ENCODE measurements around the gene C11orf65. TPM values are rescaled to one million over a fixed set of nuclear protein-coding genes. Genes with fewer than 3 reads are reported as not detected.

The C11orf65 gene, protein sequence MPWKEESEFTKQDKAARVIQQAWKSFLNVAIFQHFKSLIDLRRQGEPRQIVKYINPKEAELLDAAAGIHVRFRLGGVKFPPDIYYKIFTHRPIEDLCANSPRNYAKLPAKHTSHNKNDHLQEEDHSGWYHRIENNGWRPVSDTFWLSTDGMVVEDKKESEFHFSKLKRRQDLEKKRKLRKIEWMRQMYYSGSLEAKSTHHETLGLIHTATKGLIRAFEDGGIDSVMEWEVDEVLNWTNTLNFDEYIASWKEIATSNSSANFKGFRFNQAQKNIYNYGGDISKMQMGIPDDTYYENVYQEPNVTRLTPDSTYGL
- 1 to 10 TPM in 1 of 2 experiments, under 1 TPM in 1; 0.58 to 1.2 TPM for total RNA-seq

DNA sequence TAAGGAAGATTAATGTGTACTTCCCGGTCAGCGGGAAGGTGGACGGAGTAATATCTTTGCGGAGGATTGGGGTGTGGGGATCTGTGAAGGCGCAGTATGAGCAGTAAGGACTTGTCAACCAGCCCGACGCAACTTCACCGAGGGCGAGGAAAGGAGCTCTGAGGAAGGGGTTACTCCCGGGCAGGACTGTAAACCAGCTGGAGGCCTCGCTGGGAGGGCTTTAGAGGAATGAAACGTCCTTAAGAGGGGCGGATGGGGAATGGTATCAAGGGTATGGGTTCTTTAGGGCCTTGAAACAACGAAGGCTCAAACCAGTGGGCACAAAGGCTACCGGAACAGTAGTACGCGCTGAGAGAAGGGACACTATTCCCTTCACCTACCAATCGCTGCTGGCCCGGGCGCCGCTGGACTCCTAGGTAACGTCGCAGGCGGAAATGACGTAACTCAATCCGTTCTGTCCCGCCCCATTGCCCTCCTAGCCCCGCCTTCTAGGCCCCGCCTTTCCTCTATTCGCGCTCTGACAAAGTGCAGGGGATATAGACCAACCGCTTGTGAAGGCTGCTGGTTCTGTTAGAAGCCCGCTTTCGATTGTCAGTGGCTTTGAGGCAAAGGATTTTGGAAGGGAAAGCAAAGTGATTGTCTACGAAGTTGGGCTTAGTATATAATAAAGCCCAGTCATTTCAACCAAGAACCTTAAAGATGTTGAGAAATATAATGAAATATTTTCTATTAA, at the start of gene C11orf65:
Gene C11orf65, minus strand, starts transcription at position 439 of the 733 bp plus-strand sequence. CDS start 5,970 bp downstream, outside the sequence.
- ChIA-PET CTCF (interaction anchor here (1.6 kb wide), 1 partner anchor 245 kb away, joined by 4 read pairs; the partner anchor contains the start of gene NPAT), POLR2A (interaction anchor here (1.0 to 2.8 kb wide), 12 partner anchors 13 to 458 kb away, joined by 3 to 24 read pairs (median 6); partner anchors contain the start of genes ATM, CUL5, DDX10 and EXPH5)
- H3K4me1 Mint-ChIP-seq: peaks cover 21% of the 10 kb centered on the region
- H3K27ac Mint-ChIP-seq: peak within 1 kb of the TSS; percentile 100
- peak within 1 kb of the TSS; percentile 99 for H3K4me3 Mint-ChIP-seq
- no peaks in the 10 kb centered on the region for H3K36me3 Mint-ChIP-seq (ENCODE audit: low read depth)
- DNase-seq: peak; percentile 96
- no peaks in the 10 kb centered on the region for H3K27me3 Mint-ChIP-seq
- no peaks in the 10 kb centered on the region for H3K9me3 Mint-ChIP-seq

DNA sequence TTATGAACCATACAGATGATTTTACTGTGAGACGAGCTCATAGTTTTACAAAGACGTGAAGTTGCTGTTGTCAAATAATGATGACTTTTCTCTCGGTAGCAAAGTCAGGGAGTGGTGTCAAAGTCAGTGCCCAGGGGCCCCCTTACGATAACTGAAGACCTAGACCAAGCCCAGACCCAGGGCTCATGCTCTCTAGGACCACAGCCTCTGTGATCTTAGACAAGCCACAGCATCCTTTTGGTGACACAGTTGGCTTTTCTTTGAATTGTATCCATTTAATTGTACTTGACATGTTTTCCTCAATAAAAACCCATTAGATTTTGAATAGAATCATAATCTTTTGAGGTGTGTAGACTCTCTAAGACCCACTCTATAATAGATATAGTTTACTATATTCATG, 48.8 kb upstream of the C11orf65 start:
- no peak for DNase-seq
- Mint-ChIP-seq H3K9me3 (no peaks in the 10 kb centered on the region), H3K27ac (no peak overlapping the region), H3K4me3 (no peak overlapping the region), H3K36me3 (ENCODE audit: low read depth) (no peaks in the 10 kb centered on the region), H3K27me3 (peaks cover 4% of the 10 kb centered on the region), H3K4me1 (no peaks in the 10 kb centered on the region)
- CTCF ChIA-PET: no interaction called here
- POLR2A ChIA-PET: no interaction called here

DNA sequence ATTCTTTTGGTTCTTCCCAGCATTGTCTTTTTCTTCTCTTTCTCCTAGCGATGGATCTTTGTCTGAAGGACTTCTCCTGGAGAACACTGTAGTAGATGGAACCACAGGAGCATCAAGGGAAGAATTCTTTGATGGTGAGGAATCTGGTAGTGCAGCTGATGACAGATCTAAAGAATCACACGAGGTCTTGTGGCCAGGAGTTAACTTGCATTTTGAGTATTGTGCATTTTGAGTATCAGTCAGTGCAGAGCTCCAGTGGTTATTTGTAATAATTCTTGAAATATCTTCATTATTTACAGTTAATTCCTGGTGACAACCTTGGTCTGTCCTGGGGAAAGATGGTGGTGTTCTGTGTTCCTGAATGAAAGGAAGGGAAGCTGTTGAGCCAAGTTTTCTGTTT, 45.4 kb upstream of the C11orf65 start:
- H3K27me3 Mint-ChIP-seq: peaks cover 11% of the 10 kb centered on the region
- DNase-seq: no peak
- ChIA-PET CTCF (no interaction called here), POLR2A (no interaction called here)
- no peak overlapping the region for H3K4me3 Mint-ChIP-seq
- H3K36me3 Mint-ChIP-seq (ENCODE audit: low read depth): no peaks in the 10 kb centered on the region
- H3K27ac Mint-ChIP-seq: no peak overlapping the region
- no peaks in the 10 kb centered on the region for H3K4me1 Mint-ChIP-seq
- no peaks in the 10 kb centered on the region for H3K9me3 Mint-ChIP-seq

DNA sequence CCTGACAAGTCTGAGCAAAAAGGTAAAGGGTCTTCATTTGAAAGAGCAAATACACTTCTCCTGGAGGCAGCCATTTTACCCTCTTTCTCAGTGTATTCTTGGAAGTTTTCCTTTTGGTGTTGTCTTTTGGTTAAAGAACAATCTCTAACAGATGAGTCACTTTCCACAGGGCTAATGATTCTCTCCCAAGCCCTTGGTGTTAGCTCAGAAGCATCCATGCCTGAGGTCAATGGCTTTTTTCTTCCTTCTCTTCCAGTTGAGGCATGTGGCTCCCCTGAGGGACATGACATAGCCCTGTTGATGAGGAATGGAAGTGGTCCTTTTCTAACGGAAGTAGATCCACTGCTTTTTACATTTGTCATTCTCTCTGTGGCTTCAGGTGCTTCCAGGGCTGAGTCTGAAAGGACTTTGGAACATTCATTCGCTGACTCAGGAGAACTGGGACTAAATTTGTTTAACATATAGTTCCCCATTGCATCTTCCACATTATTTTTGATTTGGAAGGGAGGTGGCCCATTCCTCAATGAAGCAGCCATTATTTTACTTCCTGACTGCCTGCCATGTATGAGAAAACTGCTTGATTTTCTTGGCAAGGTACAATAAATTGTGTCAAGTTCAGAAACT, 44.6 kb upstream of the C11orf65 start:
- ChIA-PET CTCF (no interaction called here), POLR2A (no interaction called here)
- DNase-seq: no peak
- H3K4me3 Mint-ChIP-seq: no peak overlapping the region
- H3K27ac Mint-ChIP-seq: no peak overlapping the region
- H3K4me1 Mint-ChIP-seq: no peaks in the 10 kb centered on the region
- no peaks in the 10 kb centered on the region for H3K9me3 Mint-ChIP-seq
- no peaks in the 10 kb centered on the region for H3K36me3 Mint-ChIP-seq (ENCODE audit: low read depth)
- peaks cover 11% of the 10 kb centered on the region for H3K27me3 Mint-ChIP-seq

DNA sequence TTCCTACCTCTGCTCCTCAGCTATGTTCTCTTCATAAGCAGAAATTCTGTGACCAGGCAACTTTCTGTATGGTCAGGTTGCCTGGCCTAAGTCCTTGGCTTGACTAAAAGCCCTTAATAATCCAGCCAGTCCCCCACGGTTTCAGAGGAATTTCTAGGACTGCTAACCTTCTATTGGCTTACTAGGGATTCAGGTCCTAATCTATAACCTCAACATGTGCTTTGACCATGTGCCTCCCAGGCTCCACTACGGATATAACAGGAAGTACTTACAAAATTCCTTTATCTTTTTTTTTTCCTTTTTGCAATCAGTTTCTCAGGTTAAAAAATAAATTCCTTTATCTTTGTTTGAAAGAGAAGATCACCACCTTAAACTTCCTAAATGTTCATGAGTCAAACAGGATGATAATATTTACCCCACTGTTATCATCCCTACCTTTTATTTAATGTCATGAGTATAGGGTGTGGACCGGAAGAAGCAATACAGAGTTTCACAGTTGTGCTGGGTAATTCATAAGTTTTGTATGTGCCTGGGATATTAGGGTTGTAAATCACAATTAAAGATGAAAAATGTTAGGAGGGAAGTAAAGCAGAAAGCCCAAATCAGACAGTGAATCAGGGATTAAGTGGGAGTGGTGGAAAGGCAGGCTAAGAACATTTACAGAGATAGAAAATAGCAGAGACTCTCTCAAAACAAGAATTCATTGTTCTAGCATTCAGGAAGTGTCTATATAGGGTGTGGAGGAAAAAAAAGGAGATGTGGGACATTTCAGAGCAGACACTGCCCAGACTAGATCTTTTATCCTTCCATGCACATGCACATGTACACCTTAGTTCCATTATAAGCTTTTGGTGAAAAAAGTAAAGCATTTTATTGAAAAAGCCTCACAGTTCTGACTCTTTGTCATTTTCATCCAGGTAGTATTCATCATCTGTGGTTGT, 41.6 kb upstream of the C11orf65 start:
- Mint-ChIP-seq H3K27ac (no peak overlapping the region), H3K4me3 (no peak overlapping the region), H3K36me3 (ENCODE audit: low read depth) (no peaks in the 10 kb centered on the region), H3K27me3 (peaks cover 10% of the 10 kb centered on the region), H3K4me1 (no peaks in the 10 kb centered on the region), H3K9me3 (no peaks in the 10 kb centered on the region)
- DNase-seq: no peak
- CTCF ChIA-PET: no interaction called here
- POLR2A ChIA-PET: no interaction called here

DNA sequence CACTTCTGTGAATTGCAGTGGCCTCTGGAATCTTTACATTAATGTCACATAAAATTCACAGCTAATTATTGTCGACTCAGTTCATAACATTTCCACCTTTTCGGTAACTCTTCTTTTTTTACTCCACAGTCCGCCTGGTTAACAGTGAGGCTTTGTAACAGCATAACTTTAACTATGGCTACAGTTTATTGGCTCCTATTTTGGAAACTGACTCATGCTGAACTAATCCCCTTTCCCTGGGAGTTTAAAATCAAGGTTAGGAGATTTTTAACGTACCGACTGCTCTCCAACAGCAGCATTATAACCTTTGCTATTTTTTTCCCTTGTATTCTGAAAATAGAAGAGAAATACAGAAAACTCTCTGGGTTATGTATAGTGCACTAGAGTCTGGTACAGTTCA, 34.1 kb upstream of the C11orf65 start:
- peaks cover 21% of the 10 kb centered on the region for H3K4me1 Mint-ChIP-seq
- no peaks in the 10 kb centered on the region for H3K9me3 Mint-ChIP-seq
- H3K27ac Mint-ChIP-seq: no peak overlapping the region
- peaks cover 10% of the 10 kb centered on the region for H3K36me3 Mint-ChIP-seq (ENCODE audit: low read depth)
- CTCF ChIA-PET: no interaction called here
- POLR2A ChIA-PET: no interaction called here
- DNase-seq: no peak
- no peaks in the 10 kb centered on the region for H3K27me3 Mint-ChIP-seq
- no peak overlapping the region for H3K4me3 Mint-ChIP-seq

DNA sequence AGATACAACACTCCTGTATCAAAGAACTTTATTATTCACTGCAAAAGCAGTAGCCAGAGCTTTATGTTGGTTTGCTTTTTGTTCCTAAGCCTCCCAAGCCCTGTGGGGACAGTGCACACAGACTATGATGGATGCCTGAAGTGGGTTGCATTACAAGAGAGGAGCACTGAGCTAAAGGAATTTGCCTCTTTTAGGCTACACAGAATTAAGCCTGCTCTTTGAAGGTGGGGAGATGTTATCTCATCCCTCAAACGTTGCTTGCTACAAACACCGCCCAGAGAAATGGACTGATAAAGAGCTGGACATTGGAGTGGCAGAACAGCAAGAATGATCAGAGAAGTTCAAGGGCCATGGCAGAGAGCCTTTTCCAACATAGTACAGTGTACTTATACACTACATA, 33.4 kb upstream of the C11orf65 start:
- no peaks in the 10 kb centered on the region for H3K27me3 Mint-ChIP-seq
- POLR2A ChIA-PET: no interaction called here
- no peak for DNase-seq
- H3K27ac Mint-ChIP-seq: no peak overlapping the region
- peaks cover 24% of the 10 kb centered on the region for H3K4me1 Mint-ChIP-seq
- CTCF ChIA-PET: interaction anchor here (1.1 kb wide), 1 partner anchor 279 kb away, joined by 4 read pairs; the partner anchor contains the start of gene NPAT
- peaks cover 10% of the 10 kb centered on the region for H3K36me3 Mint-ChIP-seq (ENCODE audit: low read depth)
- H3K4me3 Mint-ChIP-seq: no peak overlapping the region
- H3K9me3 Mint-ChIP-seq: no peaks in the 10 kb centered on the region

DNA sequence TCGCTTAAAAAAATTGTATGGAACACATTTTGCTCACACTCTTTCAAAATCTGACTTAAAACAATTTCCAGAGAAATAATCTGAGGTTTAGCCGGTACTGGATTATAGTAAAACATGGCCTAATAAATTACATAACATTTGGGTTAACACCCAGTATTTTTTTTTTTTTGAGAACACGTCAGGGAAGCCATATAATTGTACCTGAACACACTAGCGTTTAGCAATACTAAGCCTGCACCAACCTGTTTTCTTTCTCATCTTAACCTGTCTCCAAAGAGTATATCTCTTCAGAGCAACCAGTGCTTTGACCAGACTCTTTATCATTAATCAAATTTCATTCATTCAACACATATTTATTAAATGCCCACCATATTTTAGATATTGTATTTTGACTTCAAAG, 32.8 kb upstream of the C11orf65 start:
- no peaks in the 10 kb centered on the region for H3K9me3 Mint-ChIP-seq
- no peak for DNase-seq
- H3K27ac Mint-ChIP-seq: no peak overlapping the region
- peaks cover 26% of the 10 kb centered on the region for H3K4me1 Mint-ChIP-seq
- ChIA-PET CTCF (interaction anchor here (1.1 kb wide), 1 partner anchor 278 kb away, joined by 4 read pairs; the partner anchor contains the start of gene NPAT), POLR2A (no interaction called here)
- no peaks in the 10 kb centered on the region for H3K27me3 Mint-ChIP-seq
- H3K36me3 Mint-ChIP-seq (ENCODE audit: low read depth): peaks cover 12% of the 10 kb centered on the region
- H3K4me3 Mint-ChIP-seq: peak overlapping the region; percentile 4

DNA sequence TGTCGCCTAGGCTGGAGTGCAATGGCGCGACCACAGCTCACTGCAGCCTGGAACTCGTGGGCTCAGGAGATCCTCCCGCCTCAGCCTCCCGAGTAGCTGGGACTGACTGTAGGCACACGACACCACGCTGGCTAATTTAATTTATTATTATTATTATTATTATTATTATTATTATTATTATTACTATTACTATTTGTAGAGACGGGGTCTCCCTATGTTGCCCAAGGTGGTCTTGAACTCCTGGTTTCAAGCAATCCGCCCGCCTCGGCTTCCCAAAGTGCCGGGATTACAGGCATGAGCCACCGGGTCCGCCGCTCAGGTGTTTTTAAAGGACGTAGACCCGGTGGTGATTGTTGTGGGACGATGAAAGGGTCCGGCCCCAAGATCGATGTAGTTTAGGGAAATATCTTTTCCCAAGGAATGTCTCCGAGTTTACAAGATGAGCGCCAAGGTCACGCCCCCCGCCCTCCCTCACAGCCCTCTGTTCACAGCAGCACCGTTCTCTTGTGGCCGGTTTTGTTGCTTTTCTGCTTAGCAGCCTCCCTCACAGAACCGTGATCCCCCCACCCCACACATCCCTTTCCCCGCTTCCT, 31.6 kb upstream of the C11orf65 start:
- peak overlapping the region; percentile 83 for H3K4me3 Mint-ChIP-seq

DNA sequence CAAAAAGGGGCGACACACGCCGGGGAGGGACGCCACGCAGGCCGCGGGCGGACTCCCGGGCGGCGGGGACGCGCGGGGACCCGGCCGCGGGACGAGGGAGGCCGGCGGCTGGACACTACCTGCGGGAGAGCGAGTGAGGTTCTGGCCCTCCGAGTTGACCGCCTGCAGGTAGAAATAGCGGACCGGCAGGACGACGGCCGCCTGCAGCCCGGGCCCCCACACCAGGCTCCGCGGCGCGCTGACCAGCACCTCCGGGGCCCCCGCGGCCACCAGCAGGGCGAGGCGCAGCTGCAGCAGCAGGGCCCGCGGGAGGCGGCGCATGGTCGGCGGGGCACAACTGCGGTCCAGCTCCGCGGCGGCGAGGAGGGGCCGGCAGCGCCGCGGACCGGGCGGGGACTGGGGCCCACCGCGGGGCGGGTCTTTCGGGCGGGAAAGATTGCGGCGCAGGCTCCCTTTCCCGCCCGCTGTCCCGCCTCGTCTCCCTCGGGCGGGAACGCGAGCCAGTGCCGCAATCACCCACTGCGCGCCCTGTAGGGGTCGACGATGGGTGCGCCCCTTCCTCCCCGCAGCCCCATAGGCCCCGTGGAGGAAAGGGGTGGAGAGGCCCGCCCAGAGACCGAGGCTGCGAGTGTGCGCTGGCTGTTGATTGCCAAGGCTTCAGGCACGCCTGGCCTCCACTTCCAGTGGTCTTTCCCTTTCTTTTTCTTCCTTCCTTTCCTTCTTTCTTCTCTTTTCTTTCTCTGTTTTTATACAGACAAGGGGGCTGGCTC, 30.9 kb upstream of the C11orf65 start, which contains the start of gene POGLUT3:
Gene POGLUT3, minus strand, starts transcription at position 339 of the 770 bp plus-strand sequence. Its CDS starts 18 bp downstream, at position 321.
- no peaks in the 10 kb centered on the region for H3K9me3 Mint-ChIP-seq
- DNase-seq: peak; percentile 55
- peaks cover 31% of the 10 kb centered on the region for H3K4me1 Mint-ChIP-seq
- peaks cover 17% of the 10 kb centered on the region for H3K36me3 Mint-ChIP-seq (ENCODE audit: low read depth)
- ChIA-PET POLR2A (interaction anchor here (0.8 to 2.8 kb wide), 10 partner anchors 9 to 356 kb away, joined by 3 to 25 read pairs (median 4); partner anchors contain the start of genes ATM, C11orf65, EXPH5 and NPAT), CTCF (interaction anchor here (0.6 kb wide), 1 partner anchor 150 kb away, joined by 3 read pairs; no protein-coding TSS in a partner anchor)
- peak within 1 kb of the TSS; percentile 100 for H3K4me3 Mint-ChIP-seq
- H3K27ac Mint-ChIP-seq: peak within 1 kb of the TSS; percentile 100
- H3K27me3 Mint-ChIP-seq: no peaks in the 10 kb centered on the region

More for the DNA sequence above, 31.6 kb upstream of the C11orf65 start:
- no peak for DNase-seq
- POLR2A ChIA-PET: interaction anchor here (0.5 to 2.8 kb wide), 11 partner anchors 9 to 355 kb away, joined by 3 to 25 read pairs (median 4); partner anchors contain the start of genes ATM, C11orf65, EXPH5 and NPAT
- peaks cover 31% of the 10 kb centered on the region for H3K4me1 Mint-ChIP-seq
- peak overlapping the region; percentile 88 for H3K27ac Mint-ChIP-seq
- CTCF ChIA-PET: interaction anchor here (0.6 kb wide), 1 partner anchor 150 kb away, joined by 3 read pairs; no protein-coding TSS in a partner anchor
- no peaks in the 10 kb centered on the region for H3K9me3 Mint-ChIP-seq
- peaks cover 17% of the 10 kb centered on the region for H3K36me3 Mint-ChIP-seq (ENCODE audit: low read depth)
- H3K27me3 Mint-ChIP-seq: no peaks in the 10 kb centered on the region

DNA sequence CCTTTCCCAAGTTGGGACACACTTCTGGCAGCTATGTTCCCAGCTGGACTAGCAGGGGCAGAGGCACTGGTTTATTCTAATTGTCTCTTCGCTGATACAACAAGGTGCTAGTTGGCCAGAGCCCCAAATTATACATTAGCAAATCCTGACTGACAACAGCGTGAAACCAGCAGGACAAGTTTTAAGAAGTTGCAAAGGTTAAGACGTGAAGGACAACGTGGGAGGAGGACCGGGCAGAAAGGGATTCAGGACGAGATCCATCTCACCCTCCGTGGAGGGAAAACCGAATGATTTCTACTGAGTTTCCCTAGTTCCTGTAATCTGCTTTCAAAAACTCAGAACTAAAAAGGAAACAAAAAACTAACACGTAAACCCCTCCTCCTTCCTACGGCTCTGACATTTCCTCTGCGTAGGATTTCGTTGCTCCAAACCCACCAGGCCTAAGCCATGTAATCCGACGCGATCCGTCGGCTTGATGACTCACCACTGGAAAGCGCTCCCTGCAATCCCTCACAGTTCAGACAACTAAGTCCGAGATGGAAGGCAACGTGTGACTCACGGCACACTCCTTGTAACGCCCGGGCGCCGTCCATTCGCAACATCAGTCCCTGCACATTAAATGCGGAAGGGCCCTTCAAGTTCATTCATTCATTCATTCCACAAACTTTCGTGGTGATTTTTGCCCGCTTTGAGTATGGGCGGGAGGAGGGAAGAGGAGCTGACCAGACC, 30.2 kb upstream of the C11orf65 start:
- POLR2A ChIA-PET: interaction anchor here (0.8 to 4.3 kb wide), 11 partner anchors 8 to 357 kb away, joined by 3 to 25 read pairs (median 5); partner anchors contain the start of genes ATM, C11orf65, EXPH5 and NPAT
- H3K9me3 Mint-ChIP-seq: no peaks in the 10 kb centered on the region
- CTCF ChIA-PET: no interaction called here
- peak overlapping the region; percentile 100 for H3K27ac Mint-ChIP-seq
- peaks cover 17% of the 10 kb centered on the region for H3K36me3 Mint-ChIP-seq (ENCODE audit: low read depth)
- peak; percentile 72 for DNase-seq
- H3K4me1 Mint-ChIP-seq: peaks cover 31% of the 10 kb centered on the region
- no peaks in the 10 kb centered on the region for H3K27me3 Mint-ChIP-seq
- H3K4me3 Mint-ChIP-seq: peak overlapping the region; percentile 100
